GM19023 (cell line): Measurements from ENCODE around the gene CDC14A.
"Not testable (repeated sequence)": the region's sequence is repeated elsewhere in the genome, so short reads cannot be mapped to it uniquely, and the experiment has no call there.

Experiments used
- ATAC-seq: cut with Tn5 transposase; IDR thresholded peaks from one replicate; pipeline ENCODE4 v1.9.1; 2021; ENCODE audit warnings: mild to moderate bottlenecking, moderate library complexity; ENCODE audit not compliant: unreplicated experiment

The CDC14A gene

GRCh38 chr1:100352267-100353070, at the start of gene CDC14A:
Gene CDC14A, plus strand, starts transcription at chr1:100352506. Its CDS starts 449 bp downstream, at chr1:100352955.
- peak; percentile 65 for ATAC-seq

- no peak for ATAC-seq
These were observed 49.6 kb upstream of the CDC14A start for GRCh38 chr1:100302739-100303138.

GRCh38 chr1:100304227-100304626, 48.1 kb upstream of the CDC14A start:
- ATAC-seq, result no peak

DNA sequence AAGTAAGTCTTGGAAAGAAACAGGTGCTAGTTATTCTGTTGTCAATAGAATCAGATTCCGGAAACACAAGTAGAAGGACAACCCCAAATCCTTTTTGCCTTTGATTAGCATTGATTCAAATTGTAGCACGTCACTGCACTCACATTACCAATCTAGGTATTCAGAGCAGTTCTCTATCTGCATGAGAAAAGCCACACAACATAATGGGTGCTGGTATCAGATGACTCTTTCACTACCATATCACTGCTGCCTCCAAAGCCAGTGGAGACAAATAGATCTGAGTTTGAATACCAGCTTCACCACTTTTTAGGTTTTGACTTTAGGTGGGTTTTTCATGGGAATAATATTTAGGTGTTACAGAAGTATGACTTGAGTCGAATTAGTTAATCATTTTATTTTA, 47.4 kb upstream of the CDC14A start:
- no peak for ATAC-seq

GRCh38 chr1:100305954-100306353, 46.4 kb upstream of the CDC14A start:
- ATAC-seq, result no peak

- ATAC-seq, result no peak
These were observed 45.5 kb upstream of the CDC14A start for GRCh38 chr1:100306735-100307313.

GRCh38 chr1:100308777-100309176, 43.5 kb upstream of the CDC14A start:
- ATAC-seq, result no peak

DNA sequence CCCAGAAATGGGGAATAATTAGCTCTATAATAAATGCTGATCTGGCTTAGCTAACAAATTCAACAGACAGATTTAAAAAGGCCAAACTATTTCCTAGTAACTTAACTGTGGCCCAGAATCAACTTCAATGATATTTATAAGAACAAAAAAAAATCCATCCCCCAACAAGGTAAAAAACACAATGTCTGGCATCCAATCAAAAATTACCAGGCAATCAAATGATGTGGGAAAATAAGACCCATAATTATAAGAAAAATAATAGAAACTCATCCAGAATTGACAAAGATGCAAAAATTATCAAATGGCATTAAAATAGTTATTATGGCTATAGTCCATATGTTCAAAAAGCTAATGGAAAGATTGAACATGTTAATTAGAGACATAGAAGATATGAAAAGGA, 42.4 kb upstream of the CDC14A start:
- ATAC-seq, result no peak

DNA sequence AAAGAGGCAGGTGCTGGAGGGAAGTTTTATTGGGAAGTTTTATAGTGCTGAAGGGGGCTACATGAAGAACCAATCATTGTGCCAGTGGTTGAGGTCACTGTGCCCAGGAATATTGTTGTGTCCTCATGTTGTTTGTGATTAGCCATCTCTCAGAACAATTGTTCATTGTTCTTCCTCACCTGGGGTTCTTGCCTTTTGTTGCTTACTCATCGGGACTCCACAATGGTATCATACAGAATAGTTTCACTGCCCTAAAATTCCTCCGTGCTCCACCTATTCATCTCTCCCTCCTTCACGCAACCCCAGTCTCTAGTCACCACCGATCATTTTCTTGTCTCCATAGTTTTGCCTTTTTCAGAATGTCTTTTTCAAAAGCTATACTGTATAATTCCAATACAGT, 38.9 kb upstream of the CDC14A start:
- ATAC-seq, result no peak

DNA sequence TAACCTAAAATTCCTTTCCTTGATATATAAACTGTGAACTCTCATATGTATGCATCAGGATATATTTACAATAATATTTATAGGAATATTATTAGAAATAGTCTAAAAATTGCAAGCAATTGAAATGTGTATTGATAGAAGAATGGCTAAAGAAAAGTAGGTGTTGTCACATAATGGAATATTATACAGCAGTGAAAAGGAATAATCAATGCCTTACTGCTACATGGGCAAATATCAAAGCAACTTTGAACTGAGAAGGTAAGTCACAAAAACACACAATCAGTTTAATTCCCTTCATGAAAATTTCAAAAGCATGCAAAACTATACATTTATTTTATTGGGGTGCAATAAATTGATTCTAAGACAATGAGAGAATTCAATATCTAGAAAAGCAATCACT, 35.7 kb upstream of the CDC14A start:
- ATAC-seq, result no peak

DNA sequence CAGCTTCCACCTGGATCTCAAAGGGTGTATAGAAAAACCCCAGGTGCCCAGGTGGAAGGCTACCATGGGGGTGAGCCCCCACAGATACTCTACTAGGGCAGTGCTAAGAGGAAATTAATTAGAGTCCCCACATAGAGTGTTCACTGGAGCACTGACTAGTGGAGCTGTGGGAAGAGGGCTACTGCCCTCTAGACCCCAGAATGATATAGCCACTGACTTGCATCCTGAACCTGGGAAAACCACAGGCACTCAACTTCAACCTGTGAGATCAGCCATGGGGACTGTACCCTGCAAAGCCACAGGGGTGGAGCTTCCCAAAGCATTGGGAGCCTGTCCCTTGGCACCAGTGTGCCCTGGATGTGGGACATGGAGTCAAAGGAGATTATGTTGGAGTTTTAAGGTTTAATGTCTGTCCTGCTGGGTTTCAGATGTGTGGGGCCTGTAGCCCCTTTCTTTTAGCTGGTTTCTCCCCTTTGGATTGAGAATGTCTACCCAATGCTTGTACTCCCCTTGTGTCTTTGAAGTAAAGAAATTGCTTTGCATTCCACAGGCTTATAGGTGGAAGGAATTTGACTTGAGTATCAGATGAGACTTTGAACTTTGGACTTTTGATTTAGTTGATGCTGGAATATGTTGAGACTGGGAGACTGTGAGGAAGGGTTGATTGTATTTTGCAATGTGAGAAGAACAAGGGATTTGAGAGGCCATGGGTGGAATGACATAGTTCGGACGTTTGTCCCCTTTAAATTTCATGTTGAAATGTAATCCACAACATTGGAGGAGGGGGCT, 31.8 kb upstream of the CDC14A start:
- no peak for ATAC-seq

DNA sequence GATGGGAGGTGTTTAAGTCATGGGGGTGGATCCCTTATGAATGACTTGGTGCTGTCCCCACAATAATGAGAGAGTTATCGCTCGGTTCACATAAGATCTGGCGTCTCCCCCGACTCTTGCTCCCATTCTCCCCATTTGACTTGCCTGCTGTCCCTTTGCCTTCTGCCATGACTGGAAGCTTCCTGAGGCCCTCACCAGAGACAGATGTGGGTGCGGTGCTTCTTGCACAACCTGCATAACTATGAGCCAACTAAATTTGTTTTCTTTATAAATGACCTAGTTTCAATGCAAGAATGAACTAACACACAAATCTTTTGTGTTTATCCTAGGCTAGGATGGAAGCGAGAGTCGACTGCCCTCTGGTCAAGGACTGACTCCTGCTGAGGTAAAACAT, 31.2 kb upstream of the CDC14A start:
- ATAC-seq, result no peak

GRCh38 chr1:100321506-100321905, 30.8 kb upstream of the CDC14A start:
- ATAC-seq, result no peak

- no peak for ATAC-seq
These were observed 29.7 kb upstream of the CDC14A start for GRCh38 chr1:100322436-100323211.

DNA sequence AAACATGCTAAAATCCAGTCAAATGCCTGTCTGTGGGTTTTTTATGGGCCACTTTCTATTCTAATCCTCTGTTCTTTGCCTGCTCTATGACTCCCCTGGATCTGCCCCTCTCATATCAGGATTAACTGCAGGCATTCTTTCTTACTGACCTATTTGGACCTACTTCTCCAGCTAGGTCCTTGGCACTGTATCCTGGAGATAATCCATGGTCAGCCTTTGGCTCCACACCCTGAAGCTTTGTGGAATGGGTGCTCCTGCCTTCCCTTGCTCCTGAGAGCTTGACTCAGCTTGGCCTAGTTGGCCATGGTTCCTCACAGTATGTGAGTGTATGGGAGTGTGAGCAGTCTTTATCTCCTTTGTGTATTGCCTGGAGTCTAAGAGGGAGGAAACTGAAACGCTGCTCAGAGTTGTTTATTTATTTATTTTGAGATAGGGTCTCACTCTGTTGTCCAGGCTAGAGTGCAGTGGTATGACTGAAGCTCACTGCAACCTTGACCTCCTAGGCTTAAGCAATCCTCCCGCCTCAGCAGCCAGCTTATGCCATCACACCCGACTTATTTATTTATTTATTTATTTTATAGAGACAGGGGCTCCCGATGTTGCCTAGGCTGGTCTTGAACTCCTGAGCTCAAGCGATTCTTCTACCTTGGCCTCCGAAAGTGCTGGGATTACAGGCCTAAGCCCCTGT, 28.7 kb upstream of the CDC14A start:
- no peak for ATAC-seq

- ATAC-seq, result no peak
These were observed 26.6 kb upstream of the CDC14A start for GRCh38 chr1:100325415-100326324.

DNA sequence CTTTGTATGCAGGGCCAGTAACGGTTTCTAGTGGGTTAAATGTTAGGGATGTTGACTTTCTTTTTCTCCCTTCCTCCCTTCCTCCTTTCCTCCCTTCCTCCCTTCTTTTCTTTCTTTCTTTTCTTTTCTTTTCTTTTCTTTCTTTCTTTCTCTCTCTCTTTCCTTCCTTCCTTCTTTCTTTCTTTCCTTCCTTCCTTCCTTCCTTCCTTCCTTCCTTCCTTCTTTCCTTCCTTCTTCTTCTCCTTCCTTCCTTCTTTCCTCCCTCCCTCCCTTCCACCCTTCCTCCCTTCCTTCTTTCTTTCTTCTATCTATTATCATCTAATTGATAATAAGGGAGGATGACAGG, 26.0 kb upstream of the CDC14A start:
- ATAC-seq, result not testable (repeated sequence)

DNA sequence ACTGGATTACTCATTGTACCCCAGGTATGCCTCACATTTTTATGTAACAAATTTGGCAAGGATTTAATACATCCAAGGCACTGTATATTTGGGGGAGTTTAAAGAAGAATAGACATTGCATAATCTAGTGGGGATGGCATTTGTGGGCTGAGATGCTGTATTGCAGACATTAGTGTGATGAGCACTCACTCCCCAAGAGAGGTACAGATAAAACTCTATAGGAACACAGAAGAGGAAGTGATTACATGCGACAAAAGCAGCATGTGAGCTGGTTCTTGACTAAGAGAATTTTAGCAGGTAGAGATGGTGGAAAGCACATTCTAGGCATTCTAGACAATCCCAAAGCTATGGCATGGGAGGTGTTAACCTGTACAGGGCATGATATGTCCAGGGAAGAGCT, 24.2 kb upstream of the CDC14A start:
- ATAC-seq, result no peak

DNA sequence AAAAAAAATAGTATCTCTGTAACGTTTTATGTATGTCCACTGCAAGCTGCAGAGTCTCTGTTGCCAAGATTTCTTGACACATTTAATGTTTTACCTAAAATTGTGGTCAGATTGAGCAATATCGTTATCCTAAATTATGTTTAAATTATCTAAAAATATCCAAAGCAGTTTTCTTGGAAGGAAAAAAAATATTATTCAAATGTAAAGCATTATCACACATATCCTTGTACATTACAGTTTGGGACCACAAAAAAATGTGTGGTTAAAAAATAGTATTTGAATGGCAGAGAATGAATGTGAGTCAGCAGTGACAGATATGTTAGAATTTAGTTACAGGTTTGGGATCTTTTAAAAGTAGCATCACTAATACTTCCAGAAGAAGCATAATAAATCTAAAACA, 21.2 kb upstream of the CDC14A start:
- not testable (repeated sequence) for ATAC-seq

DNA sequence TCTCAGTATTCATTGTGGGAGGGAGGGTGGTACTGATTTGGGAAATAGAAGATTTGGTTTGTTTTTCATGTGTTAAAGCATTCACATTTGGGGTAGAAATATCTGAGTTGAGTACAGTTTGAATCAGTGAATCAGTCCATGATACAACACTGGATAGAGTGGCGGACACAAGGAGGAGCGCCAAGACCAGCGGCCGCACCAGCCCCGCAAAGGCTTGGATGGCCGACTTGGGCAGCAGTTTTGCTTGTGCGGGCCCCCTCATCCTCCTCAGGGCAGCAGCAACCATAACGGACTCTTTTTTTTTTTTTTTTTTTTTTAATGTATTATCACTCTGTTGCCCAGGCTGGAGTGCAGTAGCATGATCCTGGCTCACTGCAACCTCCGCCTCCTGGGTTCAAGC, 20.0 kb upstream of the CDC14A start:
- no peak for ATAC-seq
